Measurements from ENCODE around the gene TBXAS1. TPM values are rescaled to one million over a fixed set of nuclear protein-coding genes. Genes with fewer than 3 reads are reported as not detected.
"Not testable (repeated sequence)": the region's sequence is repeated elsewhere in the genome, so short reads cannot be mapped to it uniquely, and the experiment has no call there.

Gene TBXAS1
- total RNA-seq, 1 donor from 2014 or later: 3.8 TPM

GRCh38 chr7:139825666-139826290 lies 3.3 kb upstream of the TBXAS1 start:
- intact Hi-C loops (cut with micrococcal nuclease): loop anchor here (5.0 kb wide), 1 partner anchor 178 kb away; no protein-coding TSS in a partner anchor

DNA sequence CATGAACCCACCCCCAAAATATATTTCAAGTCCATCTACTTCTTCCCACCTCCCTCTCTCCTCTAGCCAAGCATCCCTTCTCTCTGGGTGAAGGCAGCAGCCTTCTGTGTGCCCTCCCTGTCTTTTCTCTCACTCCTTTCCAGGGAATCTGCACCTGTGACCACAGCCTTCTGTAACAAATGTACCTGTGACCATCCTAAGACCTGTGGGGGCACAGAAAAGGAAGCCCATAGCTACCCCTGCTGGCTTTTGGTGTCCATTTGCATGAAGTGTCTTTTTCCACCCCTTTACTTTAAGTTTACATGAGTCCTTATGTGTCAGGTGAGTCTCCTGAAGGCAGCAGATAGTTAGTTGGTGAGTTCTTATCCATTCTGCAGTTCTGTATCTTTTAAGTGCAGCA lies 2.0 kb upstream of the TBXAS1 start:
- intact Hi-C loops (cut with micrococcal nuclease): loop anchor here (5.0 kb wide), 1 partner anchor 180 kb away; no protein-coding TSS in a partner anchor

DNA sequence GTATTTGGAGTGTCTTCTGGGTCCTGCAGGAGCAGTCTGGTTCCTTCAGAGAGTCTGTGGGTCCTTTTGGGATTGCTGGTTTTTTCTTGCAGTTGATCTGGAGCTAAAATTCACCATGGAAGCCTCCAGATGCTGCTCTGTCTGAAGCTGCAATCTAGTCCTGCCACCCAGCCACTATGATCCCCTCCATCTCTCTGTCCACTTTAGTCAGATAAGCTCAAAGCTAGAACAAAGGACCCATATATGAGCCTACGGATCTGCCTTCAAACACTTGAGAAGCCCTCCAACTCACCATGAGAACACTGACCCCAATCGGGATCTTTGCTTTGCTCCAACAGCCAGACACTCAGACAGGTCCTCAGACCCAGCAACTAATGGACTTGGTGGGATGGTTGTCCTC lies 618 bp upstream of the TBXAS1 start:
- intact Hi-C loops (cut with micrococcal nuclease): loop anchor here (5.0 kb wide), 1 partner anchor 181 kb away; no protein-coding TSS in a partner anchor

DNA sequence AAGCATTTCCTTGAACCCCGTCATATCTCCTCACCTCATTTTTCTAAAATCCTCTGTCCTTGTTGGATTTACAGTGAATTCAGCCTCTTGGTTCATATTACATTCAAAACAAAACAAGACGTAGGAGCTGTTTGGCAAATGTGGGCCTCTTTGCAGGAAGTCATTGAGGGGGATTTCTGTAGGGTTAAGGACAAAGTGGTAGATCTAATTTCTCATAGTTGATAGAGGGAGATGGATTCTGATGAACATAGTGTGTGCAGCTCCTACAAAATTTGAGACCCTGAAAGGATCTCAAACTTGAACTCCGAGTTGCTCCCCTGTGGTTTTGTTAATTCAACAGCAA lies 682 bp downstream of the TBXAS1 start:
- intact Hi-C loops (cut with micrococcal nuclease): loop anchor here (5.0 kb wide), 1 partner anchor 182 kb away; no protein-coding TSS in a partner anchor

- intact Hi-C loops (cut with micrococcal nuclease): no loop called here
These were observed 1.2 kb downstream of the TBXAS1 start for GRCh38 chr7:139830292-139830691.

GRCh38 chr7:139830782-139831501 lies 1.9 kb downstream of the TBXAS1 start:
- intact Hi-C loops (cut with micrococcal nuclease): no loop called here

DNA sequence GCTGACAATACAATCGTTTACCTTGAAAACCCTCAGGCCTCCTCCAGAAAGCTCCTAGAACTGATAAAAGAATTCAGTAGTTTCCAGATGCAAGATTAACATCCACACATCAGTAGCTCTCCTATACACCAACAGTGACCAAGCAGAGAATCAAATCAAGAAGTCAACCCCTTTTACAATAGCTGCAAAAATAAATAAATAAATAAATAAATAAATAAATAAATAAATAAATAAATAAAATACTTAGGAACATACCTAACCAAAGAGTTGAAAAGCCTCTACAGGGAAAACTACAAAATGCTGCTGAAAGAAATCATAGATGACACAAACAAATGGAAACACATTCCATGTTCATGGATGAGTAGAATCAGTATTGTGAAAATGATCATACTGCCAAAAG lies 6.8 kb downstream of the TBXAS1 start:
- intact Hi-C loops (cut with micrococcal nuclease): not testable (repeated sequence)

- intact Hi-C loops (cut with micrococcal nuclease): not testable (repeated sequence)
These were observed 8.2 kb downstream of the TBXAS1 start for GRCh38 chr7:139837291-139837690.

DNA sequence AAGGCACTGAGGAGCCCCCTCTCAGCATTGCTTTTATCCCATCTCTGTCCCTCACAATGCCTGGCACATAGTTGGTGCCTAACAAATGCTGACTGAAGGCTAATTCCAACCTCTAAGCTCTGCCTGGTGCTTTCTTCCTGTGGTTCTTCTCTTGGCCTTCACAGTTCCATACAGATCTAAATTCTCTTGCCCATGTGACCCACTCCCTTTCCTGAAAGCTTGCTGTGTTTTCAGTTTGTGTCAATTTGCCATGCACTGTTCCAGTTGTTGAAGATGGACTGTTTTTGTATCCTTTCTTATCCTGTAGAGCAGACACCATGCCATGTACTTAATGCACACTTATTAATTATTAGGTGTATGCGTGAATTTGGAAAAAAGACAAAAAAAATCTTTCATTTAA lies 9.2 kb downstream of the TBXAS1 start:
- intact Hi-C loops (cut with micrococcal nuclease): no loop called here

GRCh38 chr7:139838876-139839275 lies 9.8 kb downstream of the TBXAS1 start:
- intact Hi-C loops (cut with micrococcal nuclease): no loop called here

DNA sequence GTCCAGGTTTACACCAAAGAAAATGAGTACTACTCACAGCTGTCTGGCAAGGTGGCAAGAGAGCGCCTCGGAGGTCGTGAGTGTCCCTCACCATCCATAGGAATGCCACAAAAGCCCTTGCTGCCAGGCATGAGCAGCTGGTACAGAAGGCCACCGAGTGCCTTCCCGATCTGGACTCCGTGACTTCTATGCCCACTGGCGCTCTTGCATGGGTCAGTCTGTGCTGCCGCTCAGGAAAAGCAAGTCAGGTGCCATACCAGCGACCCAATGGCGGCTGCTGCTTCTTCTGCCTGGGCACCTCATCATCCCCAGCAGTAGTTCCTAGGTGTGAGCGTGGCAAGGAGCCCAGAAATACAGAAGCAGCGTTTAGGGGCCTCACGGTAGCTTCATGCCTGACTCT lies 11.7 kb downstream of the TBXAS1 start:
- intact Hi-C loops (cut with micrococcal nuclease): no loop called here

DNA sequence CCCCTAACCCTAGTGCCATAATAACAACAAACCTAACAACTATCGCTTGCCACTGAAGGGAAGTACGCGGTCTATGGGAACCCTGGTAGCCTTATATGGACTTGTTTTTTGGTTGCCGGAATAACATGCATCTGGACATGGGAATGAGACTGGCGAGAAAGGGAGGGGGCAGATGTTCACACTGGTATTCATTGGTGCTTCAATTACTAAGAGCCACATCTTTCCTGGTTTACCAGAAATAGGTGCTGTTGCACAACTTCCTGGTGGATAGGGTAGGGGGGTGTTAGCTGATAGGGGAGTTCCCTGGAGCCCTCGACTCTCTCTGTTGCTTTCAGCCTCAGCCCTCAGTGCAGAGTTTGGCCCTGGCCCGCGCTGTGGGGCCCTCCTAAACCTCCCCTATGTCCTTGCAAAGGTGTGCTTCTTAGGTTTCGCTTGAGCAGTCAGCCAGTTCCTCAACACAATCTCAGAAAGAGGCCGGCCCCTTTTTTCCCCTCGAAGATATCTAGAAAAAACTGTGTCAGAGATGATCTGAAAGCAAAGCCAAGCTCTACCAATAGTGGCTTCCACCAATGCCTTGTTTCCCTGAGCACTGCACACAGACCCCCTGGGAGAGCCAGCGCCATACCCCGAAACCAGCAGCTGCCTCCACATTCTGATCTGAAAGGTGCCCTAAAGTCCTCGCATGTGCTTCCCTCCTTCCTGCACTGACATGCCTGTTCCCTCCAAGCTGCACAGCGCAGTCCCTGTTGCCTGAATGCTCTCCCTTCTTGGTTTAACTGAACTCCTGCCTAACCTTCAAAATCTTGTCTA lies 13.5 kb downstream of the TBXAS1 start:
- intact Hi-C loops (cut with micrococcal nuclease): no loop called here

- intact Hi-C loops (cut with micrococcal nuclease): not testable (repeated sequence)
These were observed 14.1 kb downstream of the TBXAS1 start for GRCh38 chr7:139843211-139843537.

GRCh38 chr7:139844779-139845442 lies 15.8 kb downstream of the TBXAS1 start:
- intact Hi-C loops (cut with micrococcal nuclease): no loop called here

DNA sequence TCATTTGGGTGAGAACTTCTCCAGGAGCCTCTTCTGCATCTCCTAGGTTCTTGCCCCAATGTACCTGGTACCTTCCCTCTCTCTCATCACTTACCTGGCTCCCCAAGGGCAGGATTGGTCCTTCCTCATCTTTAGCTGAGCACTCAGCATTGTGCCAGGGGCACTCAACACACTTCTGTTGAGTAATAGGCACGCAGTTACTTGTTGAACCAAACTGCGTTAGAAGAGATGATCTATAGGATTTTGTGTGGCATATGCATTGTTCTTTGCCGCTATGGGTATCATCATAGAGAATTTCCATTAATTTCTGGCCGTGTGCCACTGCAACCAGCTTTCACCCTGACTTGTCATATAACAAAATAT lies 16.4 kb downstream of the TBXAS1 start:
- intact Hi-C loops (cut with micrococcal nuclease): no loop called here

DNA sequence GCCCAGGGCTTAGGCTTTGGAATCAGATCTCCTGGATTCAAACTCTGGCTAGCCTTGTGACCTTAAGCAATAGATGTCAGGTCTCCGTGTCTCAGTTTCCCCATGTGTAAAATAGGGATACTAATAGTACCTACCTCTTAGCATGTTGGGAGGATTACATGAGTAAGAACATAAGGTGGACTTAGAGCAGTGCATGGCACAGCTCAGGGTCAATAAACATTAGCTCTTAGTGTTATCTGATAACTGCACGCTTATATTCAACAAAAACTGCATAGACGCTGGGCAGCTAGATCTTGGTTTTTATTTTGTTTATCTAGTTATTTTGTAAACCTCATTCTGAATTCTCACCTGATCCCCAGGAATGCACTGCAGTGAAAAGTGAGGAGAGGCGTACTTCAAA lies 17.2 kb downstream of the TBXAS1 start:
- intact Hi-C loops (cut with micrococcal nuclease): no loop called here

GRCh38 chr7:139848274-139848673 lies 19.2 kb downstream of the TBXAS1 start:
- intact Hi-C loops (cut with micrococcal nuclease): no loop called here

- intact Hi-C loops (cut with micrococcal nuclease): no loop called here
These were observed 21.8 kb downstream of the TBXAS1 start for GRCh38 chr7:139850906-139851305.

DNA sequence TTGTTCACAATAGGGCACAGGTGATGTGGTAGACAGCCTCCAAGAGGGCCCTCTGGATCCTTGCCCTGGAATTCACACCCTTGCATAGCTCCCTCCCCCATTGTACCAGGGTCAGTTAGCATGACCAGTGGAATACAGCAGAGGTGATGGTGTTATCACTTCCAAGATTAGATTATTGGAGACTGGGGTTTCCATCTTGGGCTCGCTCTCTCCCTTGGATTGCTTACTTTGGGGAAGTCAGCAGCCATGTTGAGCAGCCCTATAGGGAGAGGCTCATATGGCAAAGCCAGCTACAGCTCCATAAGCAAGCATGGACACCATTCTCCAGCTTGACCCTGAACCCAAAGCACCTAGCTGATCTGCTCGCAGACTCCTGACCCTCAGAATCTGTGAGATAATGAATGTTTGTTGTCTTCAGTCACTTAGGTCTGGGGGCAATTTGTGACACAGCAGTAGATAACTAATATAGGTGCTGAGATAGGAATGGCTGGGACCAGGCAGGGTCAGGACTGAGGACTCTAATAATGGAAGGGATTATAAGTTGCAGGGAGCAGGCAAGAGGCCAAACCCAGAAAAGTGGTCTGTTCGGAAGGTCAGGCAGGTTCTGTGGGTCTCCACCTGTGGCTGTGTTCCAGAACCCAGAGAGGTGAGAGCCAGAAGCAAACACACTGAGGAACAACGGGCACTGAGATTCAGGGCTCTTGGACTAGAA lies 22.9 kb downstream of the TBXAS1 start:
- intact Hi-C loops (cut with micrococcal nuclease): no loop called here

DNA sequence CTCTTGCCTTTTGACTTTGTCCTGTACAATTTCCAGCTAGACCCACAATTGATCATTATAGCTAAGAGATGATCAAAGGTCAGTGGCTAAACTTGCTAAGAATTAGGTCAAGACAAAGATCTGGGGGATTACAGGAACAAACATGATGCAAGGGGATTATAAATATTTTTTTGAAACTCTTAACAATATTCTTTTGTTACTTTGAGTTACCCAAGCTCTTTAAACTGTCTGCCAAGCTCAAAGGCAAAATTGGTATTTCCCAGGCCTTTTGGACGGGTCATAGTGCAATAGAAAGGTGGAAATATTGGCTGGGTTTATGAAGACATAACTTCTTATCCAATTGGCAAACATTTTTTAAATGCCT lies 23.4 kb downstream of the TBXAS1 start:
- intact Hi-C loops (cut with micrococcal nuclease): no loop called here

- intact Hi-C loops (cut with micrococcal nuclease): no loop called here
These were observed 24.6 kb downstream of the TBXAS1 start for GRCh38 chr7:139853506-139854123.

All from T-helper 2 cell treated with Interferon-gamma antibody and Interleukin-4, amounts not matched to agents 100 ng/mL and 5 ng/mL, for 36 hours (primary cell).